Gastroesophageal sphincter (tissue), 4 donors: ENCODE measurements around the gene GCSAM. TPM values are rescaled to one million over a fixed set of nuclear protein-coding genes. Genes with fewer than 3 reads are reported as not detected.

ENCODE experiments used
- ATAC-seq: fragments of 150-250 bp; one replicate; pipeline ENCODE4 v1.9.1; 2016; ENCODE audit warnings: mild to moderate bottlenecking, moderate library complexity
- H3K27ac ChIP-seq, 4 donors: fragments of 200-600 bp; sonication (generic) in 3 of 4; 1 replicate in 3 of 4; 2 replicates in 1 of 4; pipeline ENCODE4 v1.5.1; 2016 to 2019
- H3K27me3 ChIP-seq: fragments of 200-600 bp; sonication (generic); one replicate; pipeline ENCODE4 v1.5.1; 2019
- H3K36me3 ChIP-seq, 2 donors: fragments of 200-600 bp; sonication (generic); one replicate each; pipeline ENCODE4 v1.5.1; 2019; ENCODE audit warnings: control low read depth in 1 of 2
- H3K4me1 ChIP-seq, 3 donors: fragments of 200-600 bp; sonication (generic); 1 replicate in 2 of 3; 2 replicates in 1 of 3; pipeline ENCODE4 v1.5.1; 2016 to 2019; ENCODE audit warnings: control low read depth in 2 of 3
- H3K4me3 ChIP-seq, 2 donors: fragments of 200-600 bp; sonication (generic); one replicate each; pipeline ENCODE4 v1.5.1; 2019; ENCODE audit warnings: mild to moderate bottlenecking in 1 of 2, moderate library complexity in 1 of 2
- H3K9me3 ChIP-seq, 3 donors: fragments of 200-600 bp; sonication (generic); one replicate each; pipeline ENCODE4 v1.5.1; 2017 to 2019; ENCODE audit warnings: control low read depth in 2 of 3
- EP300 ChIP-seq: sonication (generic); formaldehyde crosslinking; IDR thresholded peaks from one replicate; pipeline ENCODE4 v1.6.1; 2017; ENCODE audit warnings: antibody characterized with exemption, mild to moderate bottlenecking
- POLR2A ChIP-seq, 2 donors: fragments of 450-650 bp; IDR thresholded peaks; one replicate each; pipeline ENCODE4 v1.6.1; 2017; ENCODE audit warnings: antibody characterized with exemption in 2 of 2, mild to moderate bottlenecking in 2 of 2, moderate library complexity in 1 of 2
- POLR2AphosphoS5 ChIP-seq: sonication (generic); formaldehyde crosslinking; IDR thresholded peaks from one replicate; pipeline ENCODE4 v1.6.1; 2017; ENCODE audit warnings: antibody characterized with exemption
- WGBS, 2 donors: methylation state at CpG; one replicate each; pipeline ENCODE4 v1.1.5; 2018; ENCODE audit warnings: low coverage in 1 of 2; 5-methylcytosine and 5-hydroxymethylcytosine counted together
- total RNA-seq, 4 donors: library from RNA; depleted of rRNA; stranded (reverse); fragments of >200 nt; gene quantifications; one replicate each; pipeline ENCODE4 v1.1.0, GENCODE V29; 2016
- TF ChIP-seq, protein P1 (sequence below), 4 experiments: fragments of 200-600 bp in 2 of 4; fragments of 450-650 bp in 2 of 4; sonication (generic) in 1 of 4; IDR thresholded peaks; one replicate each; pipeline ENCODE4 v1.5.1; 2017 to 2019; ENCODE audit warnings: antibody characterized with exemption in 4 of 4, mild to moderate bottlenecking in 2 of 4, moderate library complexity in 2 of 4

GCSAM gene
- total RNA-seq, 4 donors from 2014 or later: 0.42 TPM; not detected in 3

DNA sequence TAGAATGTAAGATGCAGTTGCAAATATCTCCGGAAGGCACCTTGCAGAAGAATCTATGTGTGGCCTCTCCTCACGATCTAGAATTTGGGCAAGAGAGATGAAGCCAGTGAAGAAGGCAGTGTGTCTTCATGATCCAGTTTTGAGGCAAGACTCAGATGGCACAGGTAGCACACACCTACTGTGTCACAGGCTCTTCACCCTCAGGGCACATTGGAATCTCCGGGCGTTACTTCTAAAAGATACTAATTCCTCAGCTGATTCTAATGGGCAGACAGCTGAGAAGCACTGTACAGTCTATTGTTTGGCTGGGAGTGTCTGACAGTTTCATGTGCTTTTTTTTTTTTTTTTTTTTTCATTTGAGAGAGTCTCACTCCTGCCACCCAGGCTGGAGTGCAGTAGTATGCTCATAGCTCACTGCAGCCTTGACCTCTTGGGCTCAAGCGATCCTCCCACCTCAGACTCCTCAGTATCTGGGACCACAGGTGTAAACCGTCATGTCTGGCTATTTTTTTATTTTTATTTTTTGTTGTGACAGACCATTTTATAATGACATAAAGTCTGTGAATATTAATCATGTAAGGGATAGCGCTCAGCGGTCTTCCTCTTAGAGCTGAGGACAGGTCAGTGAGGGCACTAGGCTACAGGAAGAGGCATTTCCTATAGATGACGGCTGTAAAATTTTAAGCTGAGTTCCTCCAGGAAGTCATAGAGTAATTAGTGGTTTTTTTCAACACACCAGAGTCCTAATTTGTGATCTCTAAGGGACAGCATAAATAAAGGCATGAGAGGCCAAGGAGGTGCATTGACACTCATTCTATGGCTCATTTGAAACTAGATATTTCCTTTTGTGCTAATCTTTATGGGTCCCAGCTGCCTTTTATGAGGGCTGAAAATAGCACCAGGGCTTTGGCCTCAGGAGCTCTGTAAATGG is 42.8 kb downstream of the GCSAM start:
- no peak for ATAC-seq
- 67 to 88% methylated on average over 5 to 6 of the region's 9 CpGs for WGBS, 2 donors

DNA sequence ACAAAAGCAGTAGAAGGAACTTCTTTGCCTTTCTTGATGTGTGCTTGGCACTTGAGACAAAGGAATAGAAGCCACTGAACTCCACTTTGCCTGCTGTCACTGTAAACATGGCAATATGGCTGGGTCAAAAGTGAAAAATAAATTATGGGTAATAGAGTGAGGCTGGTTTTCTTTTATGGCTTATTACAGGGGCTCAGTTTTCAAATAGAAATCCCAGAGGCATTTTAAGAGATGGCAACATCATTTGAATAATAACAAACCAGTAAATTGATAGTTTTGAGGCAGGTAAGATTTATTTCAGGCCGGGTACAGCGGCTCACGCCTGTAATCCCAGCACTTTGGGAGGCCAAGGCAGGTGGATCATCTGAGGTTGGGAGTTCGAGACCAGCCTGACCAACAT is 44.1 kb downstream of the GCSAM start:
- TF ChIP-seq, protein P1, sequence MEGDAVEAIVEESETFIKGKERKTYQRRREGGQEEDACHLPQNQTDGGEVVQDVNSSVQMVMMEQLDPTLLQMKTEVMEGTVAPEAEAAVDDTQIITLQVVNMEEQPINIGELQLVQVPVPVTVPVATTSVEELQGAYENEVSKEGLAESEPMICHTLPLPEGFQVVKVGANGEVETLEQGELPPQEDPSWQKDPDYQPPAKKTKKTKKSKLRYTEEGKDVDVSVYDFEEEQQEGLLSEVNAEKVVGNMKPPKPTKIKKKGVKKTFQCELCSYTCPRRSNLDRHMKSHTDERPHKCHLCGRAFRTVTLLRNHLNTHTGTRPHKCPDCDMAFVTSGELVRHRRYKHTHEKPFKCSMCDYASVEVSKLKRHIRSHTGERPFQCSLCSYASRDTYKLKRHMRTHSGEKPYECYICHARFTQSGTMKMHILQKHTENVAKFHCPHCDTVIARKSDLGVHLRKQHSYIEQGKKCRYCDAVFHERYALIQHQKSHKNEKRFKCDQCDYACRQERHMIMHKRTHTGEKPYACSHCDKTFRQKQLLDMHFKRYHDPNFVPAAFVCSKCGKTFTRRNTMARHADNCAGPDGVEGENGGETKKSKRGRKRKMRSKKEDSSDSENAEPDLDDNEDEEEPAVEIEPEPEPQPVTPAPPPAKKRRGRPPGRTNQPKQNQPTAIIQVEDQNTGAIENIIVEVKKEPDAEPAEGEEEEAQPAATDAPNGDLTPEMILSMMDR (IDR thresholded peaks at IDR 0.05): no peak
- TF ChIP-seq EP300 (no peak), POLR2A (IDR thresholded peaks at IDR 0.05) (no peak), POLR2AphosphoS5 (no peak)
- no peak for ATAC-seq
- no peak overlapping the region for H3K4me3 ChIP-seq
- no peaks in the 10 kb centered on the region for H3K27me3 ChIP-seq
- peaks cover 0 to 17% (median 6%) of the 10 kb centered on the region in 3 donors for H3K4me1 ChIP-seq
- no peak overlapping the region for H3K27ac ChIP-seq
- H3K36me3 ChIP-seq: no peaks in the 10 kb centered on the region
- H3K9me3 ChIP-seq: no peaks in the 10 kb centered on the region
- WGBS, 2 donors: 67 to 84% methylated on average over 3 to 4 of the region's 4 CpGs

More for the DNA sequence above, 42.8 kb downstream of the GCSAM start:
- H3K27me3 ChIP-seq: no peaks in the 10 kb centered on the region
- H3K27ac ChIP-seq: no peak overlapping the region
- no peaks in the 10 kb centered on the region for H3K36me3 ChIP-seq
- H3K4me1 ChIP-seq: peaks cover 0 to 17% (median 6%) of the 10 kb centered on the region in 3 donors
- H3K9me3 ChIP-seq: no peaks in the 10 kb centered on the region
- no peak for TF ChIP-seq POLR2AphosphoS5
- H3K4me3 ChIP-seq: no peak overlapping the region

DNA sequence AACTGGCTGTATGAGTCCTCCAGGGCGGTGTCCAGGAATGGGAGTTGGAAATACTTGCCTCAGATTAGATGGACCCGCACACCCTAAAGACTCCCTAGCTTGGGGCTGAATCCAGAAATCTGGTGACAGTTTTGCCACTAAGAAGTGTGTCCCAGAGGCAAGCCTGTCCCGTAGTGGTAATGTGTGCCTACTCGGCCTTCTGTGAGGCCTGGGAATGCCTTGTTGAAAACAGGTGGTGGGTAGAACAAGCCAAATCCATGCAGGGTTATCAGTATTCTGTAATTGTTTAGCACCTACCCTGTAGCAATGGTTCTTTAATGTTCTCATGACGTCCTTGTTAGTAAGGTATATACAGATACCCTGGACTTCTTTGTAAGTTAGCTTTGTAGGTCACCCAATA is 45.3 kb downstream of the GCSAM start:
- Histone ChIP-seq H3K4me3 (no peak overlapping the region), H3K36me3 (no peaks in the 10 kb centered on the region), H3K27me3 (no peaks in the 10 kb centered on the region), H3K9me3 (no peaks in the 10 kb centered on the region), H3K4me1 (peaks cover 0 to 17% (median 6%) of the 10 kb centered on the region in 3 donors), H3K27ac (no peak overlapping the region)
- 94 to 100% methylated on average over 1 to 5 of the region's 5 CpGs for WGBS, 2 donors
- no peak for TF ChIP-seq POLR2A (IDR thresholded peaks at IDR 0.05)
- TF ChIP-seq EP300: no peak
- TF ChIP-seq POLR2AphosphoS5: no peak
- TF ChIP-seq, protein P1 (IDR thresholded peaks at IDR 0.05): no peak
- ATAC-seq: no peak

DNA sequence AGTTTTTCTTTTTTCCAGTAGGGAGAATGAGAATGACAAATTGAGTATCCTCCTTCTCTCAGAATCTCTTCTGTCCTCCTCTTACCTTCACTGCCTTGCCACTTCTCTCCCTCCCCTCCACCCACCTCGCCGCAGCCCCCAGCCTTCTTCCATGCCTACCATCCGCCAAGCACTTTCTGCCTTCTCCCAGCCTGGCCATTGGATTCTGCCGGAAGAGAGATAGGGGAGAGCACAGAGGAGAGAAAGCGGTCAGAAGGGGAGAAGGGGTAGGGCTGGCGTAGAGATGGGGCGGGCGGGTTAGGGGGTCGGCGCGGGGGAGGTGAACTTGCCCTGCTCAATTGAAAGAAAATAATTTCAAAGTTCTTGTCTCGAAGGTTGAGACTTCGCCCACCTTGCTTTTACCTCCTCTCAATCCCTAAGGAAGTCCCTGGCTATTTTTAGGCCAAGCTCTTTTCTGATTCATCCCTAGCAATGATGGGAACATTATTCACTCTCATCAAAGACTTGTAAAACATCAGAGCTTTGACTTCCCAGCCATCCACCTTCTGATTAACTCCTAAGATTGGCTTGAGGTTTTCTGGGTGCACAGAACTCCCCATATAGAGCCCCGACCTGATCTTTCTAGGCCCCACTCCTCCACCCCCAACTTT is 46.0 kb downstream of the GCSAM start:
- TF ChIP-seq, protein P1 (IDR thresholded peaks at IDR 0.05): no peak
- TF ChIP-seq EP300: no peak
- TF ChIP-seq POLR2AphosphoS5: no peak
- no peak for TF ChIP-seq POLR2A (IDR thresholded peaks at IDR 0.05)
- H3K27me3 ChIP-seq: no peaks in the 10 kb centered on the region
- peak overlapping the region in 3 of 4 donors; percentile 9 to 69 (median 17) for H3K27ac ChIP-seq
- no peaks in the 10 kb centered on the region for H3K9me3 ChIP-seq
- no peak for ATAC-seq
- WGBS, 2 donors: 28 to 51% methylated on average over 7 to 11 of the region's 14 CpGs
- peaks cover 0 to 17% (median 6%) of the 10 kb centered on the region in 3 donors for H3K4me1 ChIP-seq
- H3K36me3 ChIP-seq: no peaks in the 10 kb centered on the region
- H3K4me3 ChIP-seq: peak overlapping the region; percentile 56 to 57

DNA sequence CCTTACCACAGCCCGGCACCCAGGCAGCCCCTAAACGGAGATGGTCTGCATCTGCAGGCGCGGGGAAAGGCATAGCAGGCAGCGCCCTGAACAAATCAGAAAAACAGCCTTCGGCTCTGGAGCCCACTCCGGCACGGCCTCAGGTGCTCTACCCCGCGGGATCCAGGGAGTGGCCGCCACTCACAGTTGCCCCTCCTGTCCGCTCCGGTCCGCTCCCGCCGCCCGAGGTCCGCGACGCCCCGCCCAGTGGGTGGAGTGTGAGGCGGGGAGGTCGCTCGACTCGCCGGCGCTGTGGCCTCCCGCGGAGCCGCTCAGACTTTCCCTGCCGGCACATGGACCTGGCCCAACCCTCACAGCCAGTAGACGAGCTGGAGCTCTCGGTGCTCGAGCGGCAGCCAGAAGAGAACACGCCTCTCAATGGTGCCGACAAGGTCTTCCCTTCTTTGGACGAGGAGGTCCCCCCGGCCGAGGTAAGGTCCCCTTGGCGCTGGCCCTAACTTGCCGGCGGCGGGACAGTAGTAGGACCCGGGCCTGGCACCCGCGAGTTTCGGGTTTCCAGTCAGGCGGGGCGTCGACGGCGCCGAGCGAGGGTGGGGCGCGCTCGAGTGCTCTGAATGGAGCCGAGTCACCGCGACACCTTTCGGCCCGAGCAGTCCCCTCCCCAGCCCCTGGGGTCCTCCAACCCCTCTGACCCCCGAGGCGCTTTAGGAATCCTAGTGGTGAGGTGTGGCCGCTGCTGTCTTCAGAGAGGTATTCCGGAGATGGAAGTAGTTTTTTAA is 46.8 kb downstream of the GCSAM start, which contains the start of gene C3orf52:
TSS of gene C3orf52 (plus strand) at position 314 of the 779 bp plus-strand sequence. CDS start at position 333, 19 bp downstream.
- peak within 1 kb of the TSS; percentile 56 to 57 for H3K4me3 ChIP-seq
- no peaks in the 10 kb centered on the region for H3K36me3 ChIP-seq
- no peaks in the 10 kb centered on the region for H3K27me3 ChIP-seq
- peaks cover 0 to 17% (median 6%) of the 10 kb centered on the region in 3 donors for H3K4me1 ChIP-seq
- peak within 1 kb of the TSS in 3 of 4 donors; percentile 9 to 69 (median 46) for H3K27ac ChIP-seq
- ATAC-seq: peak; percentile 95
- no peak for TF ChIP-seq EP300
- TF ChIP-seq POLR2AphosphoS5: peak; percentile 11
- TF ChIP-seq, protein P1 (IDR thresholded peaks at IDR 0.05): peak in 1 of 4 experiments; percentile 22
- no peaks in the 10 kb centered on the region for H3K9me3 ChIP-seq
- WGBS, 2 donors: 0% methylated on average over 5 of the region's 67 CpGs; no CpG with 5 or more reads in 1 of the 2 donors
